ENCODE results near the gene POU2F1.

POU2F1 gene

DNA sequence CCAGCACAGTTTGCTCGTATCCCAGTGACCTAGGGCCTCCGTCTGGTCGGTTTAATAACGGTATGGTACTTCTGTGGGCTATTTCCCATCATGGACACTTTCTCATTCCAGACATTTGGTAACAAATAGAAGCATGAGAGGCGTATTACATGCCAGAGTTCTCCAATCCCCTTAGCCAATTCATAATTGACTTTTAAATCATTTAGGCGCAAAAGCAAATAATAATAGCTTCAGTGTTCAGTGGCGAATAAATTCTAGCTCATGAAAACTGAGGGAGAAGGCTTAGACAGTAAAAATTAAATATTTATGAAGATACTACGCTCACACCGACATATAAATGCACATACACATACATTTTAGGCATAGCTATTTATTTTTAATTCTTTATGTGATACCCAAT, 247.1 kb downstream of the POU2F1 start:
- DNase-seq (ENCODE audit: low spot score) = no peak

DNA sequence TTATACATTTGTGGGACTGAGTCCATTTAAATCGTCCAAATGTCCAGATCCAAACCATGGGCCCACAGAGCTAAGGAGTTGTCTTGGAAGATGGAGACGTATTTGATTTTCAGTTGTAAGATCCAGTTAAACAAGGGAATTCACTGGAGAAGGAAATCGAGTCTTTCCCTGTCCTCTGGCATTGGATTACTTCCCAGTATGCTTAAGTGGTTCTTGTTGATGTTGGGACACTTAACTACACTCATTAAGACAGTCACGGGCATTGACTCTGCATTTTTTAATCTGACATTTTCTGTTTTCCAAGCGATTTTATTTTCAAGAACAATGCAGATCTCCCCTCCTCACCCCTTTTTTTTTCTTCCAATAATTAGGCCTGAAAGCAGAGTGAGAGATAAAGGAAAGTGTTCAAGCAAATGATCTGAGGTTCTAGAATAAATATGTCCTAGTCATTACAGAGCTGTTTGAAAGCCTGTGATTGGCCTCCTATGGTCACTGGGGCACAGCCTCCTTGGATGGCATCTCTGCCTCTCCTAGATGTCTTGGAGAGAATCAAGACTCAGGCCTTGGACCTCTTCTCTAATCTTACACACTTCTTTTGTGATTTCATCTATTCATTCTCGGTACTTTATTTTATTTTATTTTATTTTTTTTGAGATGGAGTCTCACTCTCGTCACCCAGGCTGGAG, 248.7 kb downstream of the POU2F1 start:
- DNase-seq (ENCODE audit: low spot score) = no peak

DNA sequence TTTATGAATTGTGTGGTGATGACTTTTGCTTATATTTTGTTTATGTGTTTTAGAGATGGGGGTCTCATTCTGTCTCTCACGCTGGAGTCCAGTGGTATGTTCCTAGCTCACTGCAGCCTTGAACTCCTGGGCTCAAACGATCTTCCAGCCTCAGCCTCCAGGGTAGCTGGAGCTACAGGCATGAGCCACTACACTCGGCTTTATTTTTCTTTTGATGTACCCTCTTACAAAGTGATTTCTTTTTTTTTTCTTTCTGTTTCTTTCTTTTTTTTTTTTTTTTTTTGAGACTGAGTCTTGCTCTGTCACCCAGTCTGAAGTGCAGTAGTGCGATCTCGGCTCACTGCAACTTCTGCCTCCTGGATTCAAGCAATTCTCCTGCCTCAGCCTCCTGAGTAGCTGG, 250.9 kb downstream of the POU2F1 start:
- DNase-seq (ENCODE audit: low spot score) = no peak

DNA sequence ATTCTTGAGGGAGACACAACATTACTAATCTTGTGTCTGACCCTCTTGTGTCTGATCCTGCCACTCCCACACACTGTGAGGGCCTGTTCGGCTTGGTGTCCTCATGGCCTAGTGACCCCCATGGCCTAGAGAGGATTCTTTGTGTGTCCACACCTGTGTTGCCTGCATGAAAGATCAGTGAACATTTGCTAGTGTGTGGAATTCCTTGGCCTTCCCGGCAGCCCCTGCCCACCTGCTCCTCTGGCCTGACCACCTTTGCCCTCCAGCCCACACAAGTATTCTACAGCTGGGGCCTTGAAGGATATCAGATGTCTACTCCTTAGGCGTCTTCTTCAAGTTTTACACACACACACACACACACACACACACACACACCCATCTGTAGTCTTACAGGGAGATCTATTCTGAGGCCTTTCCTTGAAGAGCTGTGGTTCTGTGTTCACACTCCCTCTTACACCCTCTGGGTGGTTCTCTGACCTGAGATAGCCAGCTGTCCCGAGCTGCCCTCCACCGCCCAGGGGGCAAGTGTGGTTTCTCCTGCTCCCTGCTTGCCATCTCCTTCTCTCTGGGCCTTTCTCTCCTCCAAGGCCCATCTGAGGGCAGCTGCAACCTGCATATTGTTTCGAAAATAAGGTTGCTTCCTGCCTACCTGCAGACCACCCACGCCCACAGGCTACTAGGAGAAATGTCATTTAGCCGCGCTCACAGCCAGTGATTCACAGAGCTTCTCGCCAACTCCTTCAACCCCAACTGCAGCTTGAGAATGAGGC, 252.3 kb downstream of the POU2F1 start:
- DNase-seq (ENCODE audit: low spot score) = no peak

DNA sequence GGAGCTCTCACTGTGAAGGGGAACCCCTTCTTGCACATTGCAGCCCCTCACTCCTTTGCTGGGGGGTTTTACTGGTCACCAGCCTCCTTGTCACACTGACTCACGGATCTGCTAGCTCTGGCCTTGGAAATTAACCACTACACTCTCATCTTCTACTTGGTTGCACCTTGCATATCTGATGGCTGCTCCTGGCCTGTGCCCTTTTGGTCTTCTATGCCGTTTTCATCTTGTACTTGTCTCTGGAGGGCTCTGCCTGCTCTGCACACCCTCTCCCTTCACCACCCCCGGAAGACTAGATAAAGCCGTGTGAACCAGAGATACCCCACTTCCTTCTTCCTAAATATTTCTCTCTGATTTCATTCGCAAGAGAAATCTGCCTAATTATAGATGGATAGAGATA, 253.1 kb downstream of the POU2F1 start:
- DNase-seq (ENCODE audit: low spot score) = no peak

DNA sequence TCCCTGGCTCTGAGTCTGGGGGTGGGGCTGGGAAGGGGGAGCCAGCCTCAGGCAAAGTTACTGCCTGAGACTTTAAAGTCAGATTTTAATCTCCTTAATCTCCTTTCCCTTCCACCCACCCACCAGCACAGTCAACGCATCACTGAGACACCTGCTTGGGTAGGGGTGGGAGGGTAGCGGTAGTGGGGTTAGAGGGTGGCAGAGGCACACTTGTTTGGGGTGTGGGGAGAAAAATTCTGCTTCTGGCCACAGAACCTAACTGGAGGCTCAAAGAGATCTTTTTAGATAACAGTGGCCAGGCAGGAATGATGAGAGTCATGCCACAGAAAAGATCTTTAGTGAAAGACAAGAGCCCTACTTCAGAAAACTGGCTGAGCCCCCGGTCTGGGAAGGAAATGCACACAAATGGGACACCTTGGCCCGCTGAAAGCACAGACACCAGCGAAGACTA, 253.5 kb downstream of the POU2F1 start:
- no peak for DNase-seq (ENCODE audit: low spot score)

DNA sequence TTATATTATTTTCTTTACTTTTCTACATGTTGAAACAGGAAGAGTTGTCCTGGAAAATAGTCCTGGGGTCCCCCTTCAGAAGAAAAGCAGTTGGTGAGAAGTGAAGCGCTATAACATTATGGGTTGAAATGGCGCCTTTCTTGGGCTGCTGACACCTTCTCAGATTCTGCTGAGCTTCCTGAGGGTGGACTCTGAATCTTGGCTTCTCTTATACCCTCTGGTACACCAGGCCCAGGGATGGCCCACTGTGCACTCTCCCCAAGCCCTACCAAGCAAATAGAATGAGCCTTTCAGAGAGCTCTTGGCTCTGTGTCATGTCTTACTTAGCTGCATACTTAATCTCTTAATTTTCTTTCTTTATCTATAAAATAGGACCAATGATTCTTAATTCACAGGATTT, 255.4 kb downstream of the POU2F1 start:
- DNase-seq (ENCODE audit: low spot score) = no peak

All from ecto neural progenitor cell (in vitro differentiated cells).